Naive thymus-derived CD8-positive, alpha-beta T cell (primary cell): Measurements from ENCODE around the gene PSMC1. TPM values are rescaled to one million over a fixed set of nuclear protein-coding genes. Genes with fewer than 3 reads are reported as not detected.

ENCODE experiments used
- ATAC-seq, 2 donors: fragments of 150-1000 bp; cut with Tn5 transposase in 1 of 2; sonication (Bioruptor Pico), chemical (Tn5 transposase) in 1 of 2; 1 replicate in 1 of 2; 2 replicates in 1 of 2; pipeline ENCODE4 v1.10.0; 2021; ENCODE audit warnings: mild to moderate bottlenecking in 2 of 2, moderate library complexity in 2 of 2
- POLR2A ChIA-PET: fragments of 350-600 bp; sonication (Branson Sonifier 250); formaldehyde crosslinking; loops from one replicate; lab custom pipeline; 2021; ENCODE audit warnings: antibody characterized with exemption; lab: Charles Lee
- DNase-seq, 10 donors: peaks; one replicate each; pipeline versions ENCODE4 v3.0.0 to v3.0.0-alpha.2; 2020 to 2022
- H3K27ac Mint-ChIP-seq, 10 donors: one replicate each; pipeline ENCODE4 v1.8.0; 2020 to 2022; ENCODE audit warnings: mild to moderate bottlenecking in 10 of 10, mixed read lengths in 10 of 10, moderate library complexity in 4 of 10, inconsistent platforms in 1 of 10
- H3K27me3 Mint-ChIP-seq, 5 donors: one replicate each; pipeline ENCODE4 v1.8.0; 2021 to 2022; ENCODE audit warnings: mixed read lengths in 5 of 5
- H3K36me3 Mint-ChIP-seq, 3 donors: one replicate each; pipeline ENCODE4 v1.8.0; 2020 to 2022; ENCODE audit warnings: mixed read lengths in 3 of 3, mild to moderate bottlenecking in 2 of 3, inconsistent platforms in 1 of 3
- H3K4me1 Mint-ChIP-seq, 4 donors: one replicate each; pipeline ENCODE4 v1.8.0; 2021 to 2022; ENCODE audit warnings: mixed read lengths in 4 of 4
- H3K4me3 Mint-ChIP-seq, 10 donors: one replicate each; pipeline ENCODE4 v1.8.0; 2020 to 2022; ENCODE audit warnings: mild to moderate bottlenecking in 10 of 10, mixed read lengths in 10 of 10, moderate library complexity in 6 of 10, inconsistent platforms in 1 of 10
- H3K9me3 Mint-ChIP-seq, 9 donors: one replicate each; pipeline ENCODE4 v1.8.0; 2020 to 2022; ENCODE audit warnings: mixed read lengths in 9 of 9, mild to moderate bottlenecking in 3 of 9, inconsistent platforms in 1 of 9, moderate library complexity in 1 of 9
- polyA plus RNA-seq, 3 donors: library from polyadenylated mRNA; unstranded; fragments of 300-500 nt; fragmentation: Illumina TruSeq; gene quantifications; one replicate each; pipeline ENCODE4 v1.2.3, GENCODE V29; 2021
- total RNA-seq, 8 experiments: library from RNA in 2 of 8; stranded (reverse) in 2 of 8; gene quantifications; one replicate each; pipeline ENCODE4 v1.2.3 and lab custom pipeline; 2021 to 2026

PSMC1 gene
- total and polyA plus RNA-seq, 5 experiments from 2014 or later = 57.9 to 117 (median 92.8) TPM

DNA sequence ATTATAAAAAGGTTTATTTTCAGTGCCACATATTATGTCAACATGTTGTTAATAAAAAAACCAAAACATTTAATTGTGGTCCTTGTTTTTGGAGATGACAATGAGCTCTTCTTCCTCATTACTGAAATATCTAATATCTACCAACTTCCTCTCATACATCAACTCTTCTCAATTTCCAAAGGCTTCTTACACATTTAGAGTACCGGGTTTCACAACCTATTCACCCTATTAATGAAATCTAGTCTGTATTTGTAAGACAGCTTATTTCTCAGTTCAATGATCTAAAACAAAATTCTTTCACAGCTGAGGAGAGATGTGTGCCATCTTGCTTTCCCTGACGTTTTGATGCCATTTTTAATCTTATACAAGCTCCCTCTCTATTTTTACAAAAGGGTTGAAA is 60.9 kb downstream of the PSMC1 start:
- POLR2A ChIA-PET = no interaction called here
- Mint-ChIP-seq H3K27me3 (no peaks in the 10 kb centered on the region), H3K27ac (peak overlapping the region in 2 of 10 donors; percentile 4 to 25), H3K4me1 (peaks cover 11 to 27% (median 19%) of the 10 kb centered on the region in 4 donors), H3K4me3 (no peak overlapping the region), H3K36me3 (peaks cover 22 to 70% (median 46%) of the 10 kb centered on the region in 3 donors), H3K9me3 (peaks cover 0 to 10% (median 0%) of the 10 kb centered on the region in 9 donors)
- ATAC-seq (no peak), DNase-seq (no peak)

DNA sequence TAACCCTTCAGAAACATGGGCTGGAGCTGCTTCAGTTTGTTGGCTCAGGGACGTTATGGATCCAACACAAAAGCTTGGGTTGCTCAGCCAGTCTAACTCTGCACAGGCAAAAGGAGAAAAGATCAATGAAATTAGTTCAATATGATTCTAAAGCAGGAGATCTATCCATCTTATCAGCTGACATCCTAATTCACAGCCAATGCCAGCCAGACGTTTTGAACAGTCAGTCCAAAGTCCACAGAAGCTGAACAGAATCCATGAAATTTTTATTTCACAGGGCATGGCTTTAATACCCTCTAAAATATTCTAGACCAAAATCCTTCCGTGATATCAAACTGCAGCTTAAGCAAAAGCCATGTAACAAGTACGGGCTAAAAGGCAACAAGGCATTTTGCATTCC is 61.7 kb downstream of the PSMC1 start:
- Mint-ChIP-seq H3K36me3 (peaks cover 22 to 67% (median 44%) of the 10 kb centered on the region in 3 donors), H3K27ac (peak overlapping the region in 1 of 10 donors; percentile 56), H3K4me3 (no peak overlapping the region), H3K4me1 (peaks cover 11 to 29% (median 20%) of the 10 kb centered on the region in 4 donors), H3K9me3 (peaks cover 0 to 10% (median 0%) of the 10 kb centered on the region in 9 donors), H3K27me3 (no peaks in the 10 kb centered on the region)
- DNase-seq (no peak), ATAC-seq (no peak)
- POLR2A ChIA-PET = no interaction called here

DNA sequence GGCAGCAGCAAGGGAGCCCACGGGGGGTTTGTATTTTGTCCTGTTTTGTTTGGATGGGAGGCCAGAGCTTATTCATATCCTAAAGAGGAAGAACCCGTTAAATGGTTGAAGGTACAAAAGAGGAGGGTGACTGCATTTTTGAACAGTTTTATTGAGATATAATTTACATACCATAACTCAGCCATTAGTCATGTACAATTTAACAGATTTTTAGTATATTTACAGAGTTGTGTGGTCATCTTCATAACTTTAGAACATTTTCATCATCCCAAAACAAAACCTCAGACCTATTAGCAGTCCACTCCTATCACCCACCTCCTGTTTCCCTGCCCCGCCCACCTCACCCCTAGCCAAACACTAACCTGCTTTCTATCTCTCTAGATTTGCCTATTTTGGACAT is 62.8 kb downstream of the PSMC1 start:
- peaks cover 0 to 10% (median 0%) of the 10 kb centered on the region in 9 donors for H3K9me3 Mint-ChIP-seq
- H3K27me3 Mint-ChIP-seq = no peaks in the 10 kb centered on the region
- H3K36me3 Mint-ChIP-seq = peaks cover 16 to 62% (median 37%) of the 10 kb centered on the region in 3 donors
- DNase-seq (no peak), ATAC-seq (no peak)
- H3K4me1 Mint-ChIP-seq = peaks cover 15 to 35% (median 24%) of the 10 kb centered on the region in 4 donors
- no peak overlapping the region for H3K4me3 Mint-ChIP-seq
- POLR2A ChIA-PET = interaction anchor here (0.6 to 0.7 kb wide), 2 partner anchors 12 to 917 kb away, joined by 3 to 4 read pairs; no protein-coding TSS in a partner anchor
- H3K27ac Mint-ChIP-seq = peak overlapping the region in 1 of 10 donors; percentile 1

DNA sequence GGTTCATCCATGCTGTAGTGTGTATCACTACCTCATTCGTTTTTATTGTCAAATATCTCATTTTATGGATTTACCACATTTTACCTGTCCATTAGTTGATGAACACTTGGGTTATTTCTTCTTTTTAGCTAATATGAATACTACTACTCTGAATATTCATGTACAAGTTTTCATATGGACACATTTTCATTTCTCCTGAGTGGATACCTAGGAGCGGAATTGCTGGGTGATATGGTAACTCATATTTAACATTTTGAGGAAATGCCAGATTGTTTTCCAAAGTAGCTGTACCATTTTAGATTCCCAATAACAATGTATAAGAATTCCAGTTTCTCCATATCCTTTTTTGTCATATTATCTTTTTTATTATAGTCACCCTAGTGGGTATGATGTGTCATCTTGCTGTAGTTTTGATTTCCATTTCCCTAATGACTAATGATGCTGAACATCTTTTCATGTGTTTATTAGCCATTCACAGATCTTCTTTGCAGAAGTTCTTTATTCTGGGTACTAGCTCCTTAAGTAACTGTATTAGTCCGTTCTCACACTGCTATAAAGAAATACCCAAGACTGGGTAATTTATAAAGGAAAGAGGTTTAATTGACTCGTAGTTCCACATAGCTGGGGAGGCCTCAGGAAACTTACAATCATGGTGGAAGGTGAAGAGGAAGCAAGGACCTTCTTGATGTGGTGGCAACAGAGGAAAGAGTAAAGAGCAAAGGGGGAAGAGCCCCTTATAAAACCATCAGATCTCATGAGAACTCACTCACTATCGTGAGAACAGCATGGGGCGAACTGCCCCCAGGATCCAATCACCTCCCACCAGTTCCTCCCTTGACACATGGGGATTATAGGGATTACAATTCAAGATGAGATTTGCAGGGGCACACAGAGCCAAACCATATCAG is 63.5 kb downstream of the PSMC1 start:
- ATAC-seq = no peak
- POLR2A ChIA-PET = interaction anchor here (0.6 to 0.7 kb wide), 2 partner anchors 11 to 916 kb away, joined by 3 to 4 read pairs; no protein-coding TSS in a partner anchor
- H3K4me1 Mint-ChIP-seq = peaks cover 18 to 40% (median 28%) of the 10 kb centered on the region in 4 donors
- H3K27me3 Mint-ChIP-seq = no peaks in the 10 kb centered on the region
- no peak for DNase-seq
- H3K4me3 Mint-ChIP-seq = peak overlapping the region in 5 of 10 donors; percentile 9 to 47 (median 20)
- peaks cover 16 to 60% (median 38%) of the 10 kb centered on the region in 3 donors for H3K36me3 Mint-ChIP-seq
- peaks cover 0 to 10% (median 0%) of the 10 kb centered on the region in 9 donors for H3K9me3 Mint-ChIP-seq
- H3K27ac Mint-ChIP-seq = peak overlapping the region in 3 of 10 donors; percentile 1 to 34 (median 16)

DNA sequence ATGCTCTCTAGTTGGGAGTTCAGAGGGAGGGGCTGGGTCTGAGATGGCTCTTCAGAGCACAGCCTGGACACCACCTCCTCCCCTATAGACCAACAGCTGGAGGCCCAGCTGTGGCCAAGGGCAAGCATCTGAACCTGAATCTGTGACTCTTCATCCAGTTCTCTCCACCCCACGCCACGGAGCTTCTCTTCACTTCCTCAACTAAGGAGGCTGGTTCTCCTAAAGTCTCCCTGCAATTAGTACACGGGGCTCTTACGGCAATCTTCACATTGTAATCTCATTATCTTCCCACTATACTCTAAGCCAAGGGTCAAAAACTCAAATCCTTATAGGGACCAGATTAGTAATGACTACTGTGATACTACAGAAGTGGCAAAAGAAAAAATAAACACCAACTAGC is 65.5 kb downstream of the PSMC1 start:
- ATAC-seq (no peak), DNase-seq (no peak)
- H3K27ac Mint-ChIP-seq = no peak overlapping the region
- POLR2A ChIA-PET = no interaction called here
- no peaks in the 10 kb centered on the region for H3K27me3 Mint-ChIP-seq
- H3K4me3 Mint-ChIP-seq = no peak overlapping the region
- H3K36me3 Mint-ChIP-seq = peaks cover 7 to 54% (median 32%) of the 10 kb centered on the region in 3 donors
- H3K4me1 Mint-ChIP-seq = peaks cover 21 to 50% (median 30%) of the 10 kb centered on the region in 4 donors
- H3K9me3 Mint-ChIP-seq = peaks cover 0 to 10% (median 0%) of the 10 kb centered on the region in 9 donors

Other genes starting within 250 kb of the PSMC1 start
- gene KCNK13, start 194.6 kb upstream of the PSMC1 start, total RNA-seq = not detected
- not detected for gene KCNK13, start 194.6 kb upstream of the PSMC1 start, polyA plus RNA-seq
- 10 to 100 TPM; 29.6 to 36.8 TPM for gene NRDE2, start 75.4 kb downstream of the PSMC1 start, total RNA-seq
- gene NRDE2, start 75.4 kb downstream of the PSMC1 start, polyA plus RNA-seq = 10 to 100 TPM in 1 of 3 donors, 1 to 10 TPM in 2; 5.5 to 10.2 (median 8.4) TPM
- gene CALM1, start 140.5 kb downstream of the PSMC1 start, total RNA-seq = 100 to 1,000 TPM; 735 to 757 TPM
- gene CALM1, start 140.5 kb downstream of the PSMC1 start, polyA plus RNA-seq = 1,000 to 10,000 TPM; 1,900 to 2,853 (median 2,404) TPM